ENCODE measurements around the gene PTGIR.

Gene PTGIR, protein sequence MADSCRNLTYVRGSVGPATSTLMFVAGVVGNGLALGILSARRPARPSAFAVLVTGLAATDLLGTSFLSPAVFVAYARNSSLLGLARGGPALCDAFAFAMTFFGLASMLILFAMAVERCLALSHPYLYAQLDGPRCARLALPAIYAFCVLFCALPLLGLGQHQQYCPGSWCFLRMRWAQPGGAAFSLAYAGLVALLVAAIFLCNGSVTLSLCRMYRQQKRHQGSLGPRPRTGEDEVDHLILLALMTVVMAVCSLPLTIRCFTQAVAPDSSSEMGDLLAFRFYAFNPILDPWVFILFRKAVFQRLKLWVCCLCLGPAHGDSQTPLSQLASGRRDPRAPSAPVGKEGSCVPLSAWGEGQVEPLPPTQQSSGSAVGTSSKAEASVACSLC

DNA sequence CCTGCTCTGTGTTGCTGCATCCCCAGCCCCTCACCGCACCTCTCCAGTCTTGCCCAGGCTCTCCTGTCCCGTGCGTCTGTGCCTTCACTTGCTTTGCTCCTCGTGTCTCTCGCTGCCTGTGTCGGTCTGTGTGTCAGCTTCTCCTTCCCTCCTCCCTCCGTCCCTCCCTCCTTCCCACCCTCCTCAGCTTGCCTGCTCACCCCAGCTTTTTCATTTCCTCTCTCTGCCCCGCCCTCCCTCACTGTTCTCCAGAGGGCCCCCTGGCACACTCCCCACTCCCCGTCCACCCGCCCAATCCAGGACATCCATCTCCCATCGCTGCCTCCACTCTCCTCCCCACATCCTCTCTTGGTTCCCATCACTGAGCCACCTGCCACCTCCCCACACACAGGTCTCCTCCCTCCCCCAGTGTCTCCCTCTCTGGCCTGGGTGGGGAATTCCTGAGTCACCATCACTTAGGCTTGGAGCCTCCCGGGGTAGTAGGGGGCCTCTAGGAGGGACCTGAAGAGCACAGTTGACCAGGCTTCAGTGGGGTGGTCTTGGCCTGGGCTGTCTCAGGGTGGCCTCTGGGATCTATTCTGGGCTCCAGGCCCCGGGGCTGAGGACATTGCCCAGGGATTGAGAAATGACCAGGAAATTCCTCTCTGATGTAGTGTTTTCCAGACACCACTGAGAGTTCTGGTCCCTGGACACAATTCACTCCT lies at the start of gene PTGIR:
TSS of gene PTGIR (minus strand) at position 132 of the 704 bp plus-strand sequence. CDS start 864 bp downstream, outside the sequence.
- H3K4me3 ChIP-seq (ENCODE audit: low read depth, low read length) = peak within 1 kb of the TSS; percentile 49
- no peak for TF ChIP-seq CTCF (IDR thresholded peaks at IDR 0.05; ENCODE audit: insufficient read depth, low read depth, low read length, missing control alignments)
- peak; percentile 46 for DNase-seq (ENCODE audit: low read depth)

GRCh38 chr19:46670813-46671212 lies 45.9 kb upstream of the PTGIR start:
- no peak for TF ChIP-seq CTCF (IDR thresholded peaks at IDR 0.05; ENCODE audit: insufficient read depth, low read depth, low read length, missing control alignments)
- no peak overlapping the region for H3K4me3 ChIP-seq (ENCODE audit: low read depth, low read length)
- no peak for DNase-seq (ENCODE audit: low read depth)

DNA sequence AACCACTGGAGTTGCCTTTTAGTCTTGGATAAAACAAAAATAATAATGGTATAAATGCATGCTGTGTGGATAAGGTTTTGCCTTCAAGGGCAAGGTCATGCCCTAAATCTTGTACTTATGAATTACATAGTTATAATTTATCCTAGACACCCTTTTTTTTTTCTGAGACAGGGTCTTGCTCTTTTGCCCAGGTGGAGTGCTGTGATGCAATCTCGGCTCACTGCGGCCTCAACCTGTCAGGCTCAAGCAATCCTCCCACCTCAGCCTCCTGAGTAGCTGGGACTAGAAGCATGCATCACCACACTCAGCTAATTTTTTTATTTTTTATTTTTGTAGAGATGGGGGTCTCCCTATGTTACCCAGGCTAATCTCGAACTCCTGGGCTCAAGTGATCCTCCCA lies 43.8 kb upstream of the PTGIR start:
- no peak for TF ChIP-seq CTCF (IDR thresholded peaks at IDR 0.05; ENCODE audit: insufficient read depth, low read depth, low read length, missing control alignments)
- DNase-seq (ENCODE audit: low read depth) = no peak
- no peak overlapping the region for H3K4me3 ChIP-seq (ENCODE audit: low read depth, low read length)

DNA sequence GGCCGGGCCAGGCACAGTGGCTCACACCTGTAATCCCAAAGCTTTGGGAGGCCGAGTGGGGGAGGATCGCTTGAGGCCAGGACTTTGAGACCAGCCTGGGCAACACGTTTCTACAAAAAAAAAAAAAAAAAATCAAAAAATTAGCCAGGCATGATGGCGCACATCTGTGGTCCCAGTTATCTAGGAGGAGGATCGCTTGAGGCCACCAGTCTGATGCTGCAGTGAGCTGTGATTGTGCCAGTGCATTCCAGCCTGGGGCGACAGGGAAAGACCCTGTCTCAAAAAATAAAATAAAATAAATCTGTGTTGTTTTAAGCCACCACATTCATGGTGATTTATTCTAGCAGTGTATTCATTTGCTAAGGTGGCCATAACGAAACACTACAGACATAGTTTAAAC lies 40.2 kb upstream of the PTGIR start:
- no peak for TF ChIP-seq CTCF (IDR thresholded peaks at IDR 0.05; ENCODE audit: insufficient read depth, low read depth, low read length, missing control alignments)
- no peak overlapping the region for H3K4me3 ChIP-seq (ENCODE audit: low read depth, low read length)
- no peak for DNase-seq (ENCODE audit: low read depth)

DNA sequence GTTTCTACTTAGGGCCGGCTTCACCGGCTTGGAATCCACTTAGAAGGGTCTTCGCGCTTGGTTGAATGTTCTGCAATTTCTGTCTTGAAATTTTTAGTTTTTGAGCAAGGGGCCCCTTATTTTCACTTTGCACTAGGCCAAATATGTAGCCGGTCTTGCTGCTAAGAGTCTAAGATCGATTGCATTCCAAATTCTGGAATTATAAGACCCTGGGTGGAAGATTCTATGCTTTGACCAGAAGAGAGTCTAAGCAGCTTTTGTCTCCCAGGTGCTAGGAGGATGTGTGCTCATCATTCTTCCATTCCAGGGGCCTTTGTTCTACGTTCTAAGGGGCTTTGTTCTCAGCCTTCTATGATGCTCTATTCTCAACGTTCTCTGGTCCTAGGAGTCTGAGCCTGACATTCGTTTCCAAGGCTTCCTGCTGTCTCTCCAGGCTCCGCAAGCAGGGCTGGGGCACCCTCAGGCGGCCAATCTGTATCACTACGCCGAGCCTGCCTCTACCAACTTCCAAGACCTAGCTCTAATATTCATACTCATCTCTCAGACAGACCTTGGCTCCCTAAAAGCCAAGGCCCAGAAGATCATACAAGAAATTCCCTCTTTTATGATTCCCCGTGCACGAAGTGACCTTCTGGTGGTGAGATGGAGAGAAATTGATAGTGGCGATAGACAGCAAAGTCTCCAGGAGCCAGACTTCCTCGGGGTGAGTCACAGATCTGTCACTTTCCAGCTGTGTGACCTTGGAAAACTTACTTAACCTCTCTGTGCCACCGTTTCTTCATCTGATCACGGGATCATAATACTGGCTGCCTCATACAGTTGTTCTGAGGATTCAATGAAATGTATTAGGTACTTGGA lies 37.1 kb upstream of the PTGIR start:
- DNase-seq (ENCODE audit: low read depth) = peak; percentile 86
- H3K4me3 ChIP-seq (ENCODE audit: low read depth, low read length) = peak overlapping the region; percentile 49
- peak; percentile 96 for TF ChIP-seq CTCF (IDR thresholded peaks at IDR 0.05; ENCODE audit: insufficient read depth, low read depth, low read length, missing control alignments)

GRCh38 chr19:46661020-46661731 lies 36.3 kb upstream of the PTGIR start, which contains the start of gene DACT3:
TSS of gene DACT3 (minus strand) at chr19:46661182. CDS start at chr19:46661064, 118 bp downstream.
- no peak for TF ChIP-seq CTCF (IDR thresholded peaks at IDR 0.05; ENCODE audit: insufficient read depth, low read depth, low read length, missing control alignments)
- DNase-seq (ENCODE audit: low read depth) = peak; percentile 100
- H3K4me3 ChIP-seq (ENCODE audit: low read depth, low read length) = peak within 1 kb of the TSS; percentile 49

Data from GM12865 (cell line).